Left lung (tissue), 10 donors: ENCODE results near the gene LIPF. TPM values are rescaled to one million over a fixed set of nuclear protein-coding genes. Genes with fewer than 3 reads are reported as not detected.
A peak's percentile ranks its signal among the peaks of the same experiment; 100 is the strongest.
"Not testable (repeated sequence)": the region's sequence is repeated elsewhere in the genome, so short reads cannot be mapped to it uniquely, and the experiment has no call there.

Source experiments
- ATAC-seq: fragments of 200-7000 bp; cut with Tn5 transposase; one replicate; pipeline ENCODE4 v1.9.1; 2020; ENCODE audit warnings: moderate library complexity
- DNase-seq, 4 donors: peaks; one replicate each; pipeline ENCODE4 v3.0.0-alpha.2; 2013 to 2020
- H3K27ac ChIP-seq, 2 donors: fragments of 200-600 bp; sonication (generic) in 1 of 2; one replicate each; pipeline versions ENCODE4 v1.5.0 to v1.8.0; 2020 to 2021
- H3K27me3 ChIP-seq, 2 donors: fragments of 200-600 bp; sonication (generic) in 1 of 2; one replicate each; pipeline versions ENCODE4 v1.5.0 to v1.8.0; 2020 to 2021
- H3K36me3 ChIP-seq, 2 donors: fragments of 200-600 bp; sonication (generic) in 1 of 2; one replicate each; pipeline versions ENCODE4 v1.5.0 to v1.8.0; 2020 to 2021
- H3K4me1 ChIP-seq, 2 donors: fragments of 200-600 bp; one replicate each; pipeline ENCODE4 v1.8.0; 2021
- H3K4me3 ChIP-seq, 2 donors: fragments of 200-600 bp; sonication (generic) in 1 of 2; one replicate each; pipeline versions ENCODE4 v1.5.0 to v1.8.0; 2020 to 2021; ENCODE audit warnings: mild to moderate bottlenecking in 1 of 2
- H3K9me3 ChIP-seq, 2 donors: fragments of 200-600 bp; sonication (generic) in 1 of 2; one replicate each; pipeline versions ENCODE4 v1.5.0 to v1.8.0; 2020 to 2021
- intact Hi-C, 2 donors: fragments of 100-400 bp; cut with DNase I; formaldehyde crosslinking; loops; one replicate each; pipeline versions ENCODE4 v1.11.2 to v1.14.2; 2022
- polyA plus RNA-seq, 6 donors: library from polyadenylated mRNA; unstranded; fragments of 120-200 nt; gene quantifications; one replicate each; pipeline ENCODE4 v1.2.1, GENCODE V29; 2013; ENCODE audit not compliant: insufficient read length in 6 of 6
- total RNA-seq, 2 donors: library from RNA; stranded (reverse); fragmentation: NEBNext Ultra II Directional; extraction: Animal tissue kit (Norgen Biotek cat#: 25700); gene quantifications; one replicate each; pipeline ENCODE4 v1.2.1, GENCODE V29; 2021
- TF ChIP-seq, protein P1 (sequence below), 2 donors: fragments of 200-600 bp; sonication (generic) in 1 of 2; IDR thresholded peaks; one replicate each; pipeline versions ENCODE4 v1.5.0 to v1.8.0; 2021; ENCODE audit warnings: antibody characterized with exemption in 2 of 2
- donor health status: DM: no; HTN: yes; CAD: no.
- donor health status: DM: no; HTN: no; CAD: no.

The LIPF gene
- total and polyA plus RNA-seq, 8 donors = 0.24 to 0.51 (median 0.38) TPM; not detected in 5

DNA sequence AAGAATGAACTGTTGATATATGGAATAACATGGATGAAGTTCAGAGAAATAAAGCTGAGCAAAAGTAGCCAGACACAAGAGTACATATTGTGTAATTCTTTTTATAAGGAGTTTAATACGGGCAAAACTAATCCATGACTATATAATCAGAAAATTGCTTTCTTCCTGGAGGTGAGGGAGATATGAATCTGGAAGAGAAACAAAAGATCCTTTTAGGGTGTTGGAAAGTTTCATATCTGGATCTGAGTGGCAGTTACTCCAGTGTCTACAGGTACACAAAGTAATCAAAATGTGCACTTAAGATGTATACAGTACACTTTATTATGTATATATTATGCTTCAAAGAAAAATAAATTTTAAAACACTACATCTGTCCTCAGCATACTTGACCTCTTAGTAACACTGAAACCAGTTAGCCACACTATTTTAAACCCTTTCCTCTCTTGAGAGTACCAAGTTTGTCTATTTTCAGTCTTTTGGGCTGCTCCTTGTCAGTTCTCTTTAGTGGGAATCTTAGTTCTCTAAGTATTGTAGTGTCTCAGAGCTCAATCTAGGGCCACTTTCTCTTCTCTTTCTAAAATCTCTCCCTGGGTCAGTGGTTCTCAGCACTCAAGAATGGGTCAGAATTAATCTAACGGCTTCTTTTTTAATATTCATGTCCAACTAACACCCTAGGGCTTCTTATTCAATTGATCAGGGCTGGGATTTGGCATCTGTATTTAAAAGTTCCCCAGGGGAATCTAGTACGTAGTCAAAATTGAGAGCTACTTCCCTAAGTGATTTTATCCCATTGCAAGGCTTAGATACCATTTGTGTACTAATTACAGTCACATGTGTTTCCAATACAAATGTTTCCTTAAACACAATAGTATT lies 4.3 kb upstream of the LIPF start:
- Histone ChIP-seq H3K4me3 (no peak overlapping the region), H3K4me1 (no peaks in the 10 kb centered on the region), H3K27ac (no peak overlapping the region), H3K9me3 (no peaks in the 10 kb centered on the region), H3K36me3 (no peaks in the 10 kb centered on the region), H3K27me3 (no peaks in the 10 kb centered on the region)
- TF ChIP-seq, protein P1, sequence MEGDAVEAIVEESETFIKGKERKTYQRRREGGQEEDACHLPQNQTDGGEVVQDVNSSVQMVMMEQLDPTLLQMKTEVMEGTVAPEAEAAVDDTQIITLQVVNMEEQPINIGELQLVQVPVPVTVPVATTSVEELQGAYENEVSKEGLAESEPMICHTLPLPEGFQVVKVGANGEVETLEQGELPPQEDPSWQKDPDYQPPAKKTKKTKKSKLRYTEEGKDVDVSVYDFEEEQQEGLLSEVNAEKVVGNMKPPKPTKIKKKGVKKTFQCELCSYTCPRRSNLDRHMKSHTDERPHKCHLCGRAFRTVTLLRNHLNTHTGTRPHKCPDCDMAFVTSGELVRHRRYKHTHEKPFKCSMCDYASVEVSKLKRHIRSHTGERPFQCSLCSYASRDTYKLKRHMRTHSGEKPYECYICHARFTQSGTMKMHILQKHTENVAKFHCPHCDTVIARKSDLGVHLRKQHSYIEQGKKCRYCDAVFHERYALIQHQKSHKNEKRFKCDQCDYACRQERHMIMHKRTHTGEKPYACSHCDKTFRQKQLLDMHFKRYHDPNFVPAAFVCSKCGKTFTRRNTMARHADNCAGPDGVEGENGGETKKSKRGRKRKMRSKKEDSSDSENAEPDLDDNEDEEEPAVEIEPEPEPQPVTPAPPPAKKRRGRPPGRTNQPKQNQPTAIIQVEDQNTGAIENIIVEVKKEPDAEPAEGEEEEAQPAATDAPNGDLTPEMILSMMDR (IDR thresholded peaks at IDR 0.05) = no peak
- peak; percentile 50 for ATAC-seq
- intact Hi-C loops = no loop called here
- no peak for DNase-seq

DNA sequence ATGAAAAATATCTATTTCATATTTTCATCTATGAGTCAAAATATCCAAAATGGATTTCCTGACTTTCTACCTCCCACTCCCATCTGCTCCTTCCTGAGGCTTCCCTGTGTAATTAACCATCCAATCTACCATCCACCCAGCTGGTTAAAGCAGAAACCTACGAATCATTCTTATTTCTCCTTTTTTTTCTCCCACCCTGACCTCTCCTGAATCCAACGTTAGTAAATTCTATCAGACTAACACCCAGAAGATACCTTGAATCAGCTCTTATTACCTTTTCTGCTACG lies 3.7 kb upstream of the LIPF start:
- H3K4me1 ChIP-seq = no peaks in the 10 kb centered on the region
- intact Hi-C loops = no loop called here
- no peak overlapping the region for H3K27ac ChIP-seq
- H3K36me3 ChIP-seq = no peaks in the 10 kb centered on the region
- ATAC-seq (peak; percentile 23), DNase-seq (no peak)
- no peaks in the 10 kb centered on the region for H3K27me3 ChIP-seq
- TF ChIP-seq, protein P1 (IDR thresholded peaks at IDR 0.05) = no peak
- H3K4me3 ChIP-seq = no peak overlapping the region
- no peaks in the 10 kb centered on the region for H3K9me3 ChIP-seq

DNA sequence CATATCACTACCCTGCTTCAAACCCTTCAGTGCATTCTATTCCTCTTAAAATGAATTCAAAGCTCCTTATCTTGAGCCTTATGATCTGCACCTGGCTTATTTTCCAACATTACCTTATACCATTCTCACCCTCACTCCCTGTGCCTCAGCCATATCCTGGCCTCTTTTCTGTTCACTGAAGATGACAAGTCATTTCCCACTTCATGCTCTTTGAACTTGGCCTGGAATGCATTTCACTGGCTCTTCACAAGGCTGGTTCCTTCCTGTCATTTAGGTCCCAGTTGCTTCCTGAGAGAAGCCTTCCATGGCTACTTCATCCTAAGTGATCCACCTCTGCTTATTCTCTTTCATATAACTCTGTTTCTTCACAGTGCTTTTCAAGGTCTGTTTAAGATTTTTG lies 3.2 kb upstream of the LIPF start:
- Histone ChIP-seq H3K27me3 (no peaks in the 10 kb centered on the region), H3K9me3 (no peaks in the 10 kb centered on the region), H3K4me1 (no peaks in the 10 kb centered on the region), H3K27ac (no peak overlapping the region), H3K4me3 (no peak overlapping the region), H3K36me3 (no peaks in the 10 kb centered on the region)
- DNase-seq (no peak), ATAC-seq (peak; percentile 52)
- intact Hi-C loops = no loop called here
- TF ChIP-seq, protein P1 (IDR thresholded peaks at IDR 0.05) = no peak

DNA sequence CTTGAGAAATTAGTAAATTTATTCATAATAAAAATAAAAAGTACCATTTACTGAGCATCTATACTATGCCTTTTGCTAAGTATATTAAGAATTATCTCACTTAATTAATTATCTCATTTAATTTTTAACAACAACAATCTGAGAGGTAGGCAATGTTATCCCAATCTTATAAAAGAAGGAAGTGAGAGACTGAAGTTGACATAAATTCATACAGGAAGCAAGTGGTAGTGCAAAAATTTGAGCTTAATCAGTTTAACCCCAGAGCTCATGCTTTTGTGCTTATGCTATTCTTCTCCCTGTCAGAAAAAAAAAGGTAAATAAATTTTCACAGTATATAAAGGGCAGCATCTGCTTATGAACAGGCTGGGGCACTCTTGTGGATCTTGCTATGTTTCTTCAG lies 2.7 kb upstream of the LIPF start:
- no peaks in the 10 kb centered on the region for H3K36me3 ChIP-seq
- no peaks in the 10 kb centered on the region for H3K4me1 ChIP-seq
- ATAC-seq (no peak), DNase-seq (no peak)
- H3K9me3 ChIP-seq = no peaks in the 10 kb centered on the region
- no peak overlapping the region for H3K4me3 ChIP-seq
- TF ChIP-seq, protein P1 (IDR thresholded peaks at IDR 0.05) = no peak
- intact Hi-C loops = no loop called here
- H3K27me3 ChIP-seq = no peaks in the 10 kb centered on the region
- no peak overlapping the region for H3K27ac ChIP-seq

DNA sequence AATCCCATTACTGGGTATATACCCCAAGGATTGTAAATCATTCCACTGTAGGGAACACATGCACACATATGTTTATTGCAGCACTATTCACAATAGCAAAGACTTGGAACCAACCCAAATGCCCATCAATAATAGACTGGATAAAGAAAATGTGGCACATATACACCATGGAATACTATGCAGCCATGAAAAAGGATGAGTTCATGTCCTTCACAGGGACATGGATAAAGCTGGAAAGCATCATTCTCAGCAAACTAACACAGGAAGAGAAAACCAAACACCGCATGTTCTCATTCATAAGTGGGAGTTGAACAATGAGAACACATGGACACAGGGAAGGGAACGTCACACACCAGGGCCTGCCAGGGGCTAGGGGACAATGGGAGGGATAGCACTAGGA lies 1.1 kb upstream of the LIPF start:
- H3K4me3 ChIP-seq, H3K9me3 ChIP-seq, ATAC-seq, H3K36me3 ChIP-seq, intact Hi-C loops, H3K27me3 ChIP-seq, H3K27ac ChIP-seq, H3K4me1 ChIP-seq: not testable (repeated sequence)
- peak in 1 of 4 donors; percentile 20 for DNase-seq

DNA sequence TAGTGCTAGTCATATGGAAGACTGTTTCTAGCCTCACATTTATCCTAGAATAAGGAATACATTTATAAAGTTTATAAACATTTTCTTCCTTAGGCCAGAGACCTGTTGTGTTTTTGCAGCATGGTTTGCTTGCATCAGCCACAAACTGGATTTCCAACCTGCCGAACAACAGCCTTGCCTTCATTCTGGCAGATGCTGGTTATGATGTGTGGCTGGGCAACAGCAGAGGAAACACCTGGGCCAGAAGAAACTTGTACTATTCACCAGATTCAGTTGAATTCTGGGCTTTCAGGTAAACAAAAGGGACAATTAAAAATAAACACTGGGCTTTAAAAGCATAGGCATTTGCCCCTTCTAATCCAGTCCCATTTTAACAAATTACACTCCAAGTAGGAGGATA lies 4.2 kb downstream of the LIPF start:
- H3K27ac ChIP-seq = no peak overlapping the region
- ATAC-seq = no peak
- H3K4me3 ChIP-seq = no peak overlapping the region
- no peaks in the 10 kb centered on the region for H3K9me3 ChIP-seq
- TF ChIP-seq, protein P1 (IDR thresholded peaks at IDR 0.05) = no peak
- DNase-seq = no peak
- no peaks in the 10 kb centered on the region for H3K4me1 ChIP-seq
- intact Hi-C loops = no loop called here
- H3K27me3 ChIP-seq = no peaks in the 10 kb centered on the region
- H3K36me3 ChIP-seq = no peaks in the 10 kb centered on the region
